ENCODE results near the gene IBA57.

IBA57 gene

DNA sequence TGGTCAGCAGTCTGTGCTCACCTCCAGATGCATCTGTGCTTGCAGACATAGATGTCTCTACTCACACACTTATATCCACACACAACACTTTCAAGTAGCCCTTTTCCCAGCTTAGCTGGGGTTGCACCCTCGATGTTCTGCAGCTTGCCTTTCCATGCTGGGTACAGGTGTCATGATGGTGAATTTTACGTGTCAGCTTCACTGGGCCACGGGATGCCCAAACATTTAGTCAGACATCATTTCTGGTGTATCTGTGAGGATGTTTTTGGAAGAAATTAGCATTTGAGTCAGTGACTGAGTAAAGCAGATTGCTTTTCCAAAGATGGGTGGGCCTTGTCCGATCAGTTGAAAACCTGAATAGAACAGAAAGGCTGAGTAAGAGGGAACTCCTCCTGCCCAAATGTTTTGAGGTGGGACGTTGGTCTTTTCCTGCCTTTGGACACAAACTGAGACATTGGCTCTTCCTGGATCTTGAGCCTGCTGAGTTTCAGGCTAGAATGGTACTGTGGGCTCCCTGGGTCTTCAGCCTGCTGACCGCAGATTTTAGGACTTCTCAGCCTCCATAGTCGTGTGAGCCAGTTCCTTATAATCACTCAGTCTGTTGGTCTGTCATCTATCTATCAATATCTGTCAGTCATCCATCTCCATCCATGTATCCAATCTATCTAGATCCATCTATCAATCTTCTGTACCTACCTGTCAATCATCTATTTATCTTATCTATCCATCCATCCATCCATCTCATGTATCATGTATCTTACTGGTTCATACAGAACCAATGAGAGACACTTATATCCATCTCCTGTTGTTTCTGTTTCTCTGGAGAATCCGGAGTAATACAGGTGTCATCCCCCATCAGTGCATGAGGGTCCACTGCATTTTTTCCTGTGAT, 29.6 kb downstream of the IBA57 start (continued):
- TF ChIP-seq PATZ1 (CRISPR knock-in tag; IDR thresholded peaks at IDR 0.05; ENCODE audit: borderline replicate concordance), result no peak

- ATAC-seq, result no peak
- TF ChIP-seq, protein P1, sequence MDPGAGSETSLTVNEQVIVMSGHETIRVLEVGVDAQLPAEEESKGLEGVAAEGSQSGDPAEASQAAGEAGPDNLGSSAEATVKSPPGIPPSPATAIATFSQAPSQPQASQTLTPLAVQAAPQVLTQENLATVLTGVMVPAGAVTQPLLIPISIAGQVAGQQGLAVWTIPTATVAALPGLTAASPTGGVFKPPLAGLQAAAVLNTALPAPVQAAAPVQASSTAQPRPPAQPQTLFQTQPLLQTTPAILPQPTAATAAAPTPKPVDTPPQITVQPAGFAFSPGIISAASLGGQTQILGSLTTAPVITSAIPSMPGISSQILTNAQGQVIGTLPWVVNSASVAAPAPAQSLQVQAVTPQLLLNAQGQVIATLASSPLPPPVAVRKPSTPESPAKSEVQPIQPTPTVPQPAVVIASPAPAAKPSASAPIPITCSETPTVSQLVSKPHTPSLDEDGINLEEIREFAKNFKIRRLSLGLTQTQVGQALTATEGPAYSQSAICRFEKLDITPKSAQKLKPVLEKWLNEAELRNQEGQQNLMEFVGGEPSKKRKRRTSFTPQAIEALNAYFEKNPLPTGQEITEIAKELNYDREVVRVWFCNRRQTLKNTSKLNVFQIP (CRISPR knock-in tag; IDR thresholded peaks at IDR 0.05; ENCODE audit: borderline replicate concordance, low read depth), result no peak
- TF ChIP-seq TCF4 (CRISPR knock-in tag; IDR thresholded peaks at IDR 0.05; ENCODE audit: borderline replicate concordance) (no peak), BACH2 (CRISPR knock-in tag; IDR thresholded peaks at IDR 0.05; ENCODE audit: borderline replicate concordance) (no peak), RARB (CRISPR knock-in tag; IDR thresholded peaks at IDR 0.05) (no peak)
Measured at GRCh38 chr1:228197555-228198147, 32.0 kb downstream of the IBA57 start.

- TF ChIP-seq ZFP30 (CRISPR knock-in tag; IDR thresholded peaks at IDR 0.05) (no peak), OSR1 (CRISPR knock-in tag; IDR thresholded peaks at IDR 0.05) (no peak), PPARA (CRISPR knock-in tag; IDR thresholded peaks at IDR 0.05; ENCODE audit: borderline replicate concordance) (no peak), PATZ1 (CRISPR knock-in tag; IDR thresholded peaks at IDR 0.05; ENCODE audit: borderline replicate concordance) (no peak), GLIS3 (CRISPR knock-in tag; IDR thresholded peaks at IDR 0.05) (no peak), ZFP3 (CRISPR knock-in tag; IDR thresholded peaks at IDR 0.05) (no peak)
- ATAC-seq, result no peak
Measured at GRCh38 chr1:228198977-228199590, 33.5 kb downstream of the IBA57 start.

- no peak for TF ChIP-seq TCF4 (CRISPR knock-in tag; IDR thresholded peaks at IDR 0.05; ENCODE audit: borderline replicate concordance)
- TF ChIP-seq CSRNP3 (CRISPR knock-in tag; IDR thresholded peaks at IDR 0.05), result no peak
- TF ChIP-seq SNAI2 (CRISPR knock-in tag; IDR thresholded peaks at IDR 0.05), result no peak
- TF ChIP-seq, protein P2, sequence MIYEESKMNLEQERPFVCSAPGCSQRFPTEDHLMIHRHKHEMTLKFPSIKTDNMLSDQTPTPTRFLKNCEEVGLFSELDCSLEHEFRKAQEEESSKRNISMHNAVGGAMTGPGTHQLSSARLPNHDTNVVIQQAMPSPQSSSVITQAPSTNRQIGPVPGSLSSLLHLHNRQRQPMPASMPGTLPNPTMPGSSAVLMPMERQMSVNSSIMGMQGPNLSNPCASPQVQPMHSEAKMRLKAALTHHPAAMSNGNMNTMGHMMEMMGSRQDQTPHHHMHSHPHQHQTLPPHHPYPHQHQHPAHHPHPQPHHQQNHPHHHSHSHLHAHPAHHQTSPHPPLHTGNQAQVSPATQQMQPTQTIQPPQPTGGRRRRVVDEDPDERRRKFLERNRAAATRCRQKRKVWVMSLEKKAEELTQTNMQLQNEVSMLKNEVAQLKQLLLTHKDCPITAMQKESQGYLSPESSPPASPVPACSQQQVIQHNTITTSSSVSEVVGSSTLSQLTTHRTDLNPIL (CRISPR knock-in tag; IDR thresholded peaks at IDR 0.05; ENCODE audit: low read depth), result no peak
- TF ChIP-seq ZC3H10 (CRISPR knock-in tag; IDR thresholded peaks at IDR 0.05), result no peak
- no peak for TF ChIP-seq CSDC2 (CRISPR knock-in tag; IDR thresholded peaks at IDR 0.05)
- TF ChIP-seq GLIS3 (CRISPR knock-in tag; IDR thresholded peaks at IDR 0.05), result no peak
- no peak for TF ChIP-seq ZNF70 (CRISPR knock-in tag; IDR thresholded peaks at IDR 0.05)
- TF ChIP-seq BACH2 (CRISPR knock-in tag; IDR thresholded peaks at IDR 0.05; ENCODE audit: borderline replicate concordance), result no peak
- TF ChIP-seq ISL1 (CRISPR knock-in tag; IDR thresholded peaks at IDR 0.05), result no peak
- TF ChIP-seq PPARA (CRISPR knock-in tag; IDR thresholded peaks at IDR 0.05; ENCODE audit: borderline replicate concordance), result no peak
- TF ChIP-seq, protein P1 (CRISPR knock-in tag; IDR thresholded peaks at IDR 0.05; ENCODE audit: borderline replicate concordance, low read depth), result no peak
- no peak for TF ChIP-seq TOX (CRISPR knock-in tag; IDR thresholded peaks at IDR 0.05; ENCODE audit: borderline replicate concordance)
- TF ChIP-seq ZFP3 (CRISPR knock-in tag; IDR thresholded peaks at IDR 0.05), result no peak
- no peak for TF ChIP-seq ESRRG (CRISPR knock-in tag; IDR thresholded peaks at IDR 0.05)
- ATAC-seq, result no peak
Measured at GRCh38 chr1:228204958-228205357, 39.4 kb downstream of the IBA57 start.
